Measurements from ENCODE around the gene DDI2.
"Not testable (repeated sequence)": the region's sequence is repeated elsewhere in the genome, so short reads cannot be mapped to it uniquely, and the experiment has no call there.

The DDI2 gene

GRCh38 chr1:15692121-15692682, 74.9 kb downstream of the DDI2 start:
- DNase-seq (no peak), ATAC-seq (no peak)
- H3K27ac Mint-ChIP-seq: peak overlapping the region in 1 of 2 donors; percentile 81
- no peak overlapping the region for H3K4me3 Mint-ChIP-seq
- H3K9me3 Mint-ChIP-seq: no peaks in the 10 kb centered on the region
- no peaks in the 10 kb centered on the region for H3K27me3 Mint-ChIP-seq
- H3K4me1 Mint-ChIP-seq: peaks cover 45% of the 10 kb centered on the region

- ATAC-seq (no peak), DNase-seq (no peak)
- peaks cover 45% of the 10 kb centered on the region for H3K4me1 Mint-ChIP-seq
- peak overlapping the region in 1 of 2 donors; percentile 24 for H3K27ac Mint-ChIP-seq
- H3K4me3 Mint-ChIP-seq: no peak overlapping the region
- no peaks in the 10 kb centered on the region for H3K9me3 Mint-ChIP-seq
- no peaks in the 10 kb centered on the region for H3K27me3 Mint-ChIP-seq
Measured at GRCh38 chr1:15693371-15693770, 76.1 kb downstream of the DDI2 start.

GRCh38 chr1:15696956-15697521, 79.8 kb downstream of the DDI2 start:
- H3K4me3 Mint-ChIP-seq: peak overlapping the region; percentile 84 to 86
- H3K9me3 Mint-ChIP-seq: no peaks in the 10 kb centered on the region
- peak; percentile 96 for ATAC-seq
- H3K4me1 Mint-ChIP-seq: peaks cover 51% of the 10 kb centered on the region
- H3K27ac Mint-ChIP-seq: peak overlapping the region; percentile 97 to 98
- peak; percentile 30 to 66 for DNase-seq
- no peaks in the 10 kb centered on the region for H3K27me3 Mint-ChIP-seq

GRCh38 chr1:15698201-15698600, 80.9 kb downstream of the DDI2 start:
- Mint-ChIP-seq H3K27ac (peak overlapping the region in 1 of 2 donors; percentile 74), H3K4me3 (peak overlapping the region in 1 of 2 donors; percentile 3)
- no peak for ATAC-seq

GRCh38 chr1:15699321-15699720, 82.1 kb downstream of the DDI2 start:
- DNase-seq, H3K27me3 Mint-ChIP-seq, ATAC-seq, H3K9me3 Mint-ChIP-seq, H3K4me3 Mint-ChIP-seq, H3K27ac Mint-ChIP-seq: not testable (repeated sequence)
- H3K4me1 Mint-ChIP-seq: peaks cover 49% of the 10 kb centered on the region

More at GRCh38 chr1:15698201-15698600, 80.9 kb downstream of the DDI2 start:
- Mint-ChIP-seq H3K9me3 (no peaks in the 10 kb centered on the region), H3K4me1 (peaks cover 56% of the 10 kb centered on the region), H3K27me3 (no peaks in the 10 kb centered on the region)
- DNase-seq: no peak

GRCh38 chr1:15700508-15700907, 83.2 kb downstream of the DDI2 start:
- Mint-ChIP-seq H3K4me3 (no peak overlapping the region), H3K9me3 (no peaks in the 10 kb centered on the region)

GRCh38 chr1:15701784-15702183, 84.5 kb downstream of the DDI2 start:
- Mint-ChIP-seq H3K27ac (no peak overlapping the region), H3K27me3 (no peaks in the 10 kb centered on the region), H3K9me3 (no peaks in the 10 kb centered on the region), H3K4me3 (no peak overlapping the region), H3K4me1 (peaks cover 48% of the 10 kb centered on the region)
- ATAC-seq (no peak), DNase-seq (no peak)

More at GRCh38 chr1:15700508-15700907, 83.2 kb downstream of the DDI2 start:
- Mint-ChIP-seq H3K27me3 (no peaks in the 10 kb centered on the region), H3K27ac (no peak overlapping the region), H3K4me1 (peaks cover 45% of the 10 kb centered on the region)
- DNase-seq: no peak
- no peak for ATAC-seq

- Mint-ChIP-seq H3K4me3 (no peak overlapping the region), H3K4me1 (peaks cover 38% of the 10 kb centered on the region), H3K27ac (no peak overlapping the region), H3K27me3 (no peaks in the 10 kb centered on the region), H3K9me3 (no peaks in the 10 kb centered on the region)
- DNase-seq: no peak
- no peak for ATAC-seq
Measured at GRCh38 chr1:15702722-15703550, 85.7 kb downstream of the DDI2 start.

- no peak for DNase-seq
- Mint-ChIP-seq H3K4me1 (peaks cover 33% of the 10 kb centered on the region), H3K4me3 (no peak overlapping the region), H3K27ac (no peak overlapping the region), H3K27me3 (no peaks in the 10 kb centered on the region), H3K9me3 (no peaks in the 10 kb centered on the region)
- ATAC-seq: no peak
Measured at GRCh38 chr1:15703562-15703961, 86.3 kb downstream of the DDI2 start.

GRCh38 chr1:15704526-15705183, 87.4 kb downstream of the DDI2 start:
- H3K27ac Mint-ChIP-seq: peak overlapping the region in 1 of 2 donors; percentile 45
- no peak for DNase-seq
- H3K4me1 Mint-ChIP-seq: peaks cover 33% of the 10 kb centered on the region
- ATAC-seq: no peak
- no peak overlapping the region for H3K4me3 Mint-ChIP-seq
- H3K27me3 Mint-ChIP-seq: no peaks in the 10 kb centered on the region
- H3K9me3 Mint-ChIP-seq: no peaks in the 10 kb centered on the region

GRCh38 chr1:15705184-15705566, 87.9 kb downstream of the DDI2 start:
- no peak overlapping the region for H3K27ac Mint-ChIP-seq
- ATAC-seq: no peak

GRCh38 chr1:15706751-15707150, 89.5 kb downstream of the DDI2 start:
- Mint-ChIP-seq H3K4me3 (no peak overlapping the region), H3K4me1 (peaks cover 34% of the 10 kb centered on the region), H3K9me3 (no peaks in the 10 kb centered on the region), H3K27ac (peak overlapping the region in 1 of 2 donors; percentile 78), H3K27me3 (no peaks in the 10 kb centered on the region)
- ATAC-seq (no peak), DNase-seq (no peak)

More at GRCh38 chr1:15705184-15705566, 87.9 kb downstream of the DDI2 start:
- Mint-ChIP-seq H3K4me1 (peaks cover 33% of the 10 kb centered on the region), H3K27me3 (no peaks in the 10 kb centered on the region), H3K9me3 (no peaks in the 10 kb centered on the region), H3K4me3 (no peak overlapping the region)
- DNase-seq: no peak

GRCh38 chr1:15707239-15707925, 90.1 kb downstream of the DDI2 start:
- Mint-ChIP-seq H3K4me1 (peaks cover 40% of the 10 kb centered on the region), H3K27me3 (no peaks in the 10 kb centered on the region), H3K4me3 (no peak overlapping the region), H3K27ac (peak overlapping the region; percentile 33 to 34), H3K9me3 (no peaks in the 10 kb centered on the region)
- DNase-seq (no peak), ATAC-seq (no peak)

GRCh38 chr1:15708486-15709137, 91.4 kb downstream of the DDI2 start:
- Mint-ChIP-seq H3K4me3 (no peak overlapping the region), H3K27ac (no peak overlapping the region), H3K9me3 (no peaks in the 10 kb centered on the region), H3K27me3 (no peaks in the 10 kb centered on the region), H3K4me1 (peaks cover 34% of the 10 kb centered on the region)
- ATAC-seq (no peak), DNase-seq (no peak)

- no peak for DNase-seq
- no peaks in the 10 kb centered on the region for H3K27me3 Mint-ChIP-seq
- no peak overlapping the region for H3K27ac Mint-ChIP-seq
- no peaks in the 10 kb centered on the region for H3K9me3 Mint-ChIP-seq
- no peak overlapping the region for H3K4me3 Mint-ChIP-seq
- peaks cover 34% of the 10 kb centered on the region for H3K4me1 Mint-ChIP-seq
- no peak for ATAC-seq
Measured at GRCh38 chr1:15709226-15709625, 92.0 kb downstream of the DDI2 start.
